Measurements from ENCODE around the gene DYRK3. TPM values are rescaled to one million over a fixed set of nuclear protein-coding genes. Genes with fewer than 3 reads are reported as not detected.

Gene DYRK3
- total and polyA plus RNA-seq, 10 of the 15 experiments (the other 5 are each of a cell fraction or from before 2014, with no cell fraction given): 1.6 to 12.9 (median 10.3) TPM

DNA sequence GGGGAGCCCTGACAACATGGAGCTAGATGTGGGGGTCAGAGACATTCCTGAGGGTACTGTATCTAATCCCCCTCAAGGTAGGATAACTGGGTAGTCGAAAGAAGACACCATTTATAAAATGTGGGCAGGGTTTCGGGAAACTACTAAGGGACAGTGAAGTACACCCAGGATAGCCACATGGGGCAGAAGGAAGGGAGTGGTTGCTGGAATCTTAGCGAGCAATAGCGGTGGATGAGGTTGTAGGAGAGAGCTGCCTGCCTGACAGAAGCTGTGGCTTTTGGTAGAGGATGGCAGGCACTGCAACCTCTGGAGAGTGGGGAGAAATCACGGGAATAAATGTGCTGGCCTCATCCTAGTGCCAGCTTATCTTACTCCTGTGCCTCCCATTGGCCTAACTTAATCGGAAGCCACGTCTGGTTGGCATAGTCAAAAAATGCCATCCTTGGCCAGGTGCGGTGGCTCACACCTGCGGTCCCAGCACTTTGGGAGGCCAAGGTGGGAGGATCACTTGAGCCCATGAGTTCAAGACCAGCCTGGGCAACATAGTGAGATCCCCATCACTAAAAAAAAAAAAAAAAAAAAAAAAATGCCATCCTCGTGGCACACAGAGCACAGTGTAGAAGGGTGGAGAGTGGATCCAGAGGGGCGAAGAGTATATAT, 26.0 kb downstream of the DYRK3 start (continued):
- TF ChIP-seq MYB (IDR thresholded peaks at IDR 0.05; ENCODE audit: borderline replicate concordance, low read depth, low read length) (no peak), EP300 (IDR thresholded peaks at IDR 0.05; ENCODE audit: borderline replicate concordance in 1 of 2, control insufficient read depth in 1 of 2, low read depth in 2 of 2, low read length in 2 of 2) (no peak), FOS (IDR thresholded peaks at IDR 0.05; ENCODE audit: borderline replicate concordance, extremely low read depth, insufficient read length) (no peak), ZNF207 (IDR thresholded peaks at IDR 0.05; ENCODE audit: borderline replicate concordance) (no peak), ZNF24 (IDR thresholded peaks at IDR 0.05) (no peak)

GRCh38 chr1:206662396-206663092, 27.2 kb downstream of the DYRK3 start:
- DNase-seq (ENCODE audit: low read depth, low spot score) (no peak), FAIRE-seq (no peak)
- SMC1A ChIA-PET (ENCODE audit: uncharacterized antibody, unreplicated experiment): interaction anchor here (0.6 to 14.7 kb wide), 34 partner anchors 8 to 320 kb away, joined by 3 to 301 read pairs (median 12); partner anchors contain the start of genes DYRK3, IKBKE and MAPKAPK2

More at GRCh38 chr1:206662396-206663092, 27.2 kb downstream of the DYRK3 start:
- ChIA-PET POLR2A (interaction anchor here (0.8 to 6.4 kb wide), 7 partner anchors 10 to 141 kb away, joined by 3 to 92 read pairs (median 8); partner anchors contain the start of gene DYRK3), CTCF (interaction anchor here (0.6 to 28.3 kb wide), 51 partner anchors 7 to 1210 kb away, joined by 3 to 1150 read pairs (median 9); partner anchors contain the start of genes DYRK3, EIF2D, IL10 and IL19), RAD21 (ENCODE audit: unreplicated experiment) (interaction anchor here (0.9 to 6.8 kb wide), 27 partner anchors 9 to 319 kb away, joined by 3 to 207 read pairs (median 10); partner anchors contain the start of genes DYRK3, EIF2D, MAPKAPK2 and RASSF5)
- WGBS (ENCODE audit: insufficient coverage, insufficient replicate concordance, low lambda C conversion rate, missing lambda C conversion rate): 57% methylated on average over 3 of the region's 3 CpGs
- H3K4me1 ChIP-seq (ENCODE audit: control insufficient read depth, insufficient read depth, low read length): peaks cover 16% of the 10 kb centered on the region
- intact Hi-C loops (cut with micrococcal nuclease; ENCODE audit: unreplicated experiment) (loop anchor here (5.0 kb wide), 1 partner anchor 170 kb away; no protein-coding TSS in a partner anchor), in situ Hi-C loops (cut with MboI) (no loop called here)
- no peak overlapping the region for H3K27ac ChIP-seq (ENCODE audit: control insufficient read depth, insufficient read depth)
- no TSS peak for BruUV-seq (replicated peaks)
- ATAC-seq: no peak
- no peaks in the 10 kb centered on the region for H3K36me3 ChIP-seq (ENCODE audit: control insufficient read depth in 2 of 2, insufficient read depth in 2 of 2, low read length in 1 of 2)
- no peak overlapping the region for H3K9ac ChIP-seq (ENCODE audit: control insufficient read depth, insufficient read depth, low read length)
- H3K79me2 ChIP-seq (ENCODE audit: control insufficient read depth, insufficient read depth, low read length): no peaks in the 10 kb centered on the region
- H3K9me3 ChIP-seq (replicated peaks; ENCODE audit: control insufficient read depth, insufficient read depth, low read length): no peaks in the 10 kb centered on the region
- no peaks in the 10 kb centered on the region for H4K20me1 ChIP-seq (ENCODE audit: control insufficient read depth, insufficient read depth)
- H2AFZ ChIP-seq (ENCODE audit: control insufficient read depth, low read depth, low read length): no peak overlapping the region
- TF ChIP-seq JUNB (IDR thresholded peaks at IDR 0.05): peak; percentile 33; the same call in 1 of the 2 replicates
- peak; percentile 29; the same call in 1 of the 2 replicates for TF ChIP-seq NFIC (IDR thresholded peaks at IDR 0.05; ENCODE audit: low read depth, low read length)
- TF ChIP-seq CREB1 (IDR thresholded peaks at IDR 0.05; ENCODE audit: low read depth): no peak
- TF ChIP-seq ZNF622 (IDR thresholded peaks at IDR 0.05): no peak
- no peaks in the 10 kb centered on the region for H3K27me3 ChIP-seq (replicated peaks in 1 of 2; ENCODE audit: control insufficient read depth in 2 of 2, insufficient read depth in 2 of 2, low read length in 1 of 2)
- no peak overlapping the region for H3K4me2 ChIP-seq (ENCODE audit: control insufficient read depth, insufficient read depth)
- H3K4me3 ChIP-seq: no peak overlapping the region
